Stimulated activated CD4-positive, alpha-beta T cell treated with anti-CD3 and anti-CD28 coated beads, Interleukin-4, amount 100 ng/mL, for 48 hours (primary cell): ENCODE results near the gene UGT1A1.
"Not testable (repeated sequence)": the region's sequence is repeated elsewhere in the genome, so short reads cannot be mapped to it uniquely, and the experiment has no call there.

Source experiments
- DNase-seq, 2 donors: peaks; one replicate each; pipeline ENCODE4 v3.0.0-alpha.2; 2020; ENCODE audit warnings: low read depth in 2 of 2

Gene UGT1A1

DNA sequence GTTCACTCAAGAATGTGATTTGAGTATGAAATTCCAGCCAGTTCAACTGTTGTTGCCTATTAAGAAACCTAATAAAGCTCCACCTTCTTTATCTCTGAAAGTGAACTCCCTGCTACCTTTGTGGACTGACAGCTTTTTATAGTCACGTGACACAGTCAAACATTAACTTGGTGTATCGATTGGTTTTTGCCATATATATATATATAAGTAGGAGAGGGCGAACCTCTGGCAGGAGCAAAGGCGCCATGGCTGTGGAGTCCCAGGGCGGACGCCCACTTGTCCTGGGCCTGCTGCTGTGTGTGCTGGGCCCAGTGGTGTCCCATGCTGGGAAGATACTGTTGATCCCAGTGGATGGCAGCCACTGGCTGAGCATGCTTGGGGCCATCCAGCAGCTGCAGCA is at the start of gene UGT1A1:
UGT1A1 (plus strand) TSS at position 228 of the 400 bp plus-strand sequence; CDS start at position 246, 18 bp downstream.
- DNase-seq: no peak

DNA sequence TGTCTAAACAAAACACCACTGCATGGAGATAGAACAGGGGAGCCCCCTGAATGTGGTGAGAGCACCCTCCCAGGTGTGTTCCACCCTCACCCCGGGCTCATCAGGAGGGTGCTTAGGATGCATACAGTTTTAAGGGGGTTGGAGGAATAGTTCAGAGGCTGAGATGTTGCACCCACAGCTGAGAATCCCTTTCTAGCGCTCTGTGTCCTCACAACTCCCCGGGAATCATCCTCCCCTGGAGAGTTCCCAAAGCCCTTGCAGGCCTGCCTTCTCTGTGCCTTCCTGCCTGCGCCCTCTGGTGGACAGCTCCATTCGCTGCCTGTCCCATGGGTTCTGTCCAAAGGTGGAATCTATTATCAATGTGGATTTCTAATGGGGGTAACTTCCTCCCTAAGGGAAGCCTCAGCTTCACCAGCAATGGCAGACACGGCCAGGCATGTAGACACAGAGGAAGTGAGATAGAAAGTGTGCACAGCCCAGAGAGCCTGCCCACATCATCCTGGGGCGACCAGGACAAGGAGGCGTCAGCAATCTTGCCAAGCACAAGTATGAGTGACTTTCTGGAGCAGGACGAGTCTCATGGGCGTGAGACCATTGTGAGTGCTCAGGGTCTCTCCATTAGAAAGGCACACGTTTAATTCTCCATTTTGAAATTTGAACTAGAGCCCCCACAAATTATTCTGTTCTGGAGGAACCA is 48.6 kb upstream of the UGT1A1 start:
- peak; percentile 55 to 70 for DNase-seq

DNA sequence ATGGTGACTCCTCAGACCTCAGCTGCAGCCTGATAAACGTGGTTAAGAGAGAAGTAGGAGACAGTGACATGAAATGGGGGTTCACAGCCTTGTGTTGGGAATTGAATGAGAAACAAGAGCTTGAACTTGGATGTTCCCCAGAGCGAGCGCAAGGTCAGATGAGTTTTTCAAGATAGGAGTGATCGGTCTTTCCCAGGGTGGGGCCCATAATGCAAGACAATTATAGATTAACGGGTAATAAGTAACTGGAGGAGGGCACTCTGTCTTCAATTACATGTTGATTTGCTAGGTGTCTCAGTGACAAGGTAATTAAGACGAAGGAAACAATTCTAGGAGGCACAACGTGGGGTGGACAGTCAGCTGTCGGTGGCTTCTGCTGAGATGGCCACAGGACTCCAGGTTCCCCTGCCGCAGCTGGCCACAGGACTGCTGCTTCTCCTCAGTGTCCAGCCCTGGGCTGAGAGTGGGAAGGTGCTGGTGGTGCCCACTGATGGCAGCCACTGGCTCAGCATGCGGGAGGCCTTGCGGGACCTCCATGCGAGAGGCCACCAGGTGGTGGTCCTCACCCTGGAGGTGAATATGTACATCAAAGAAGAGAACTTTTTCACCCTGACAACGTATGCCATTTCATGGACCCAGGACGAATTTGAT is 47.3 kb upstream of the UGT1A1 start, which contains the start of gene UGT1A5:
UGT1A5 (plus strand) TSS at position 297 of the 651 bp plus-strand sequence; CDS start at position 382, 85 bp downstream.
- no peak for DNase-seq

DNA sequence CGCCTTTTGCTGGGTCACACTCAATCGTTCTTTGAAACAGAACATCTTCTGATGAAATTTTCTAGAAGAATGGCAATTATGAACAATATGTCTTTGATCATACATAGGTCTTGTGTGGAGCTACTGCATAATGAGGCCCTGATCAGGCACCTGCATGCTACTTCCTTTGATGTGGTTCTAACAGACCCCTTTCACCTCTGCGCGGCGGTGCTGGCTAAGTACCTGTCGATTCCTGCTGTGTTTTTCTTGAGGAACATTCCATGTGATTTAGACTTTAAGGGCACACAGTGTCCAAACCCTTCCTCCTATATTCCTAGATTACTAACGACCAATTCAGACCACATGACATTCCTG is 46.8 kb upstream of the UGT1A1 start:
- DNase-seq: no peak

DNA sequence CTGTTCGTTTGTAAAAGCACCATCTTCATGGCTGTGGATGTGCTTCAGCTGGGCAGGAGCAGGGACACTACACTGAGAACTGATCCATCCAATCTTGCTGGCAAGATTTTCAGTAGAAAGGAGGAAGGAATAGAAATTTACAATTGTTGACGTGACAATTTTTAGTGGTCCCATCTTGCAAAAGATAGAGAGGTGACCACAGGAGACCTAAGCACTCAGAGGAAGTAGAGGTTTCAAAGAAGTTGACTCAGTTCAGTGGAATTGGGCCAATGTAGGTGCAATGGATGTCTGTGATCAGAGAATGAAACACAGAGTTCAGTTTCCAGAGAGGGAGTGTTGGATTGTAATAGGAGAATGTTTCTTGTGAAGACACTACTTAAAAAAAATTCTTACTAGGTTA is 45.9 kb upstream of the UGT1A1 start:
- no peak for DNase-seq

DNA sequence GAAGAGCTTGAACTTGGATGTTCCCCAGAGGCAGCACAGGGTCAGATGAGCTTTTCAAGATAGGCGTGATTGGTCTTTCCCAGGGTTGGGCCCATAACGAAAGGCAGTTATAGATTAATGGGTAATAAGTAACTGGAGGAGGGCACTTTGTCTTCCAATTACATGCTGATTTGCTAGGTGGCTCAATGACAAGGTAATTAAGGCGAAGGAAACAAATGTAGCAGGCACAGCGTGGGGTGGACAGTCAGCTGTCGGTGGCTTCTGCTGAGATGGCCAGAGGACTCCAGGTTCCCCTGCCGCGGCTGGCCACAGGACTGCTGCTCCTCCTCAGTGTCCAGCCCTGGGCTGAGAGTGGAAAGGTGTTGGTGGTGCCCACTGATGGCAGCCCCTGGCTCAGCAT is 41.5 kb upstream of the UGT1A1 start, which contains the start of gene UGT1A4:
UGT1A4 (plus strand) TSS at position 185 of the 400 bp plus-strand sequence; CDS start at position 270, 85 bp downstream.
- DNase-seq: no peak

DNA sequence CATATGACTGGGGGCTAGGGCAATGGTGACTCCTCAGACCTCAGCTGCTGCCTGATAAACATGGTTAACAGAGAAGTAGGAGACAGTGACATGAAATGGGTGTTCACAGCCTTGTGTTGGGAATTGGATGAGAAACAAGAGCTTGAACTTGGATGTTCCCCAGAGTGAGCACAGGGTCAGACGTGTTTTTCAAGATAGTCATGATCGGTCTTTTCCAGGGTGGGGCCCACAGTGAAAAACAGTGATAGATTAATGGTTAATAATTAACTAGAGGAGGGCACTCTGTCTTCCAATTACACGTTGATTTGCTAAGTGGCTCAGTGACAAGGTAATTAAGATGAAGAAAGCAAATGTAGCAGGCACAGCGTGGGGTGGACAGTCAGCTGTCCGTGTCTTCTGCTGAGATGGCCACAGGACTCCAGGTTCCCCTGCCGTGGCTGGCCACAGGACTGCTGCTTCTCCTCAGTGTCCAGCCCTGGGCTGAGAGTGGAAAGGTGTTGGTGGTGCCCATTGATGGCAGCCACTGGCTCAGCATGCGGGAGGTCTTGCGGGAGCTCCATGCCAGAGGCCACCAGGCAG is 31.3 kb upstream of the UGT1A1 start, which contains the start of gene UGT1A3:
UGT1A3 (plus strand) TSS at position 320 of the 579 bp plus-strand sequence; CDS start at position 405, 85 bp downstream.
- DNase-seq: no peak

DNA sequence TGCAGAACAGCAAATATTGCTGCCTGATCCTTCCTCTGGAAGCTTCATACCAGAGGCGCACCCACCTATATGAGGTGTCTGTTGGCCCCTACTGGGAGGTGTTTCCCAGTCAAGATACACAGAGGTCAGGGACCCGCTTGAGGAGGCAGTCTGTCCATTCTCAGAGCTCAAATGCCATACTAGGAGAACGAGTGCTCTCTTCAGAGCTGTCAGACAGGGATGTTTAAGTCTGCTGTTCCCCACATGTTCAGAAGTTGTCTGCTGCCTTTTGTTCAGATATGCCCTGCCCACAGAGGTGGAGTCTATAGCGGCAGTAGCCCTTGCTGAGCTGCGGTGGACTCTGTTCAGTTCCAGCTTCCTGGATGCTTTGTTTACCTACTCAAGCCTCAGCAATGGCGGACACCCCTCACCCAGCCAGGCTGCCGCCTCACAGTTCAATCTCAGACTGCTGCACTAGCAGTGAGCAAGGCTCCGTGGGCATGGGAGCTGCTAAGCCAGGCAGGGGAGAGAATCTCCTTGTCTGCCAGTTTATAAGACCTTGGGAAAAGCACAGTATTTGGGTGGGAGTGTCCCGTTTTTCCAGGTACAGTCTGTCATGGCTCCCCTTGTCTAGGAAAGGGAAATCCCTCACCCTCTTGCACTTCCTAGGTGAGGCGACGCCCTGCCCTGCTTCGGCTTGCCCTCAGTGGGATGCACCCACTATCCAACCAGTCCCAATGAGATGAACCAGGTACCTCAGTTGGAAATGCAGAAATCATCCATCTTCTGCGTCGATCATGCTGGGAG is 23.0 kb upstream of the UGT1A1 start:
- DNase-seq: not testable (repeated sequence)

DNA sequence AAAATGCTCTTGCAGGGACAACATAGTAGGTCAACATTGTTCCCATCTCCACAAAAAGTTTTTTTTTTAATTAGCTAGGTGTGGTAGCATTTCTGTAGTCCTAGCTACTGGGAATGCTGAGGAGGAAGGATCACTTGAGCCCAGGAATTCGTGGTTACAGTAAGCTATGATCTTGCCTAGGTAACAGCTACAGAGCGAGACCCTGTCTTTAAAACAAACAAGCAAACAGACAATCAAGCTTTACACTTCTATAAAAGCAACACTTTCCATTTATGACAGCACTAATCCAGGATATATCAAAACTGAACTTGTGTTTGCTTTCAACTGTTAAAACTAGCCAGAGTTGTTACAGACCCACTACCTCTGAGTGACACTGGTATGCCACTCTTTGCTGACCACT is 19.2 kb upstream of the UGT1A1 start:
- no peak for DNase-seq

DNA sequence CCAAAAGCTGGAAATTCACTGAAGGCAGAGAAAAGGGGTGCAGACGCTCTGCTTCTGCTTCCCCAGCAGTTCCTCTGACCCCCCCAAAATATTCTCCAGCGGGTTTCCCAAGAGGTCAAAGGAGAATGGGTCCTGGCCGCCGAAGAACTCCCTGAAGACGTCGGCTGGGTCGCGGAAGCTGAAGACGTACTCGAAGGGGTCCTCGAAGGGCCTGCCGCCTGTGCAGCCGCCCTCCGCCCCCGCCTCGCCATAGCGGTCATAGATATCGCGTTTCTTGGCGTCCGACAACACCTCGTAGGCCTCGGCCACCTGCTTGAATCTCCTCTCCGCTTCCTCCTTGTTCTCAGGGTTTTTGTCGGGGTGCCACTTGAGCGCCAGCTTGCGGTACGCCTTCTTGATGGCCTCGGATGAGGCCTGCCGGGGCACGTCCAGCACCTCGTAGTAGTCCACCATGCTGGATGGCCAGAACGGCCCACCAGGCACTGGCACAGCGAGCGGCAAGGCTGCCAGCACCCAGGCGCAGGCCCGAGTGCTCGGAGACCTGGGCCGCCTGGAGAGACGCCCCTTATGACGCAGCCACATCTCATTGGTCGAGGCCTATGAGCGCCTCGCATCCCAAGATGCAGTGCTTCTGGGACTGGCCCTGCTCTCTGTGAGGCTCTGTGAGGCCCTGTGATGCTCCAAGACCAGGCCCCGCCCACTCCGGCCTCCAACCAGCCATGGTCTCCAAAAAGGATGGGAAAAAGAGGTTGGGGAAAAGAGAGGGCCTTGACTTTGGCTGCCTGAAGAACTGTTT is 16.4 kb upstream of the UGT1A1 start:
- DNase-seq: no peak

DNA sequence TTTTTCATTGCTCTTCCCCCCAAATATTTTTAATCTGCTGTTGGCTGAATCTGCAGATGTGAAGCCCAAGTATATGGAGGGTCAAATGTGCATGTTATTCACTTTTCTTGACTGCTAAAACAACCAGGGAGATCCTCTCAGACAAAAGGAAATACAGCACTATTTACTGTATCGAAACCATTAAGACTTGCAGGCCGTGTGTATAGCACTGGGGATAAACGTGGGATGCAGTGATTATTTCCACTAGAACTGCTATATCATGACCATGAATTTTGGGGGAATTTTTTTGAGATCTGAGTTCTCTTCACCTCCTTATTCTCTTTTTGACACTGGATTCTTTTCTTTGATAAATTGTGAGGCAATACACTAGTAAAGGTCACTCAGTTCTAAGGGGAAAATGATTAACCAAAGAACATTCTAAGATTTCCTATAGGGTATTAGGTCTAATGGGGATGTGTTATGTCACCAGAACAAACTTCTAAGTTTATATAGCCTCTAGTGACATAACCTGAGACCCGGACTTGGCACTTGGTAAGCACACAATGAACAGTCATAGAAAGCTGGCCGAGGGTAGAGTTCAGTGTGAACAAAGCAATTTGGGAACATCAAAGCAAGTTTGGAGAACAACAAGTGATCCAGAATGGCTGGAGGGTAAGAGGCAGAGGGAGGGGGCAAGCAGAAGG is 14.9 kb upstream of the UGT1A1 start:
- no peak for DNase-seq

DNA sequence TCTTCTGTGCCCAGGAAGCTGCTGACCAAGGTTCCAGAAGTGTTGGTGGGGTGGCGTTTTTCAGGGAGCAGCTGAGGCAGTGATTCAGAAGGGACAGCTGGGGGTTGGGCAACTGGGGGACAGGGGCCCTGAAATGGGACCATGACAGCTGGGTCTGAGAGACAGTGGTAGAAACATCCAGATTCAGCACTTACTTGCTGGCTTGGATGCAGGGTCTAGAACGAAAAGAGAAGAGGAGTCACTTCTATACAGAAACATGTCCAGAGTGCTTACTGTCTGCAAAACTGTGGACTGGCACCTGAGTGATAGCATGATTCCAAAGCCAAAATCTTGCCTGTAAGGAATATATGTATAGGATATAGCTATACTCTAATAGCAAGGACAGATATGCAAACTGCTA is 14.2 kb upstream of the UGT1A1 start:
- DNase-seq: not testable (repeated sequence)

DNA sequence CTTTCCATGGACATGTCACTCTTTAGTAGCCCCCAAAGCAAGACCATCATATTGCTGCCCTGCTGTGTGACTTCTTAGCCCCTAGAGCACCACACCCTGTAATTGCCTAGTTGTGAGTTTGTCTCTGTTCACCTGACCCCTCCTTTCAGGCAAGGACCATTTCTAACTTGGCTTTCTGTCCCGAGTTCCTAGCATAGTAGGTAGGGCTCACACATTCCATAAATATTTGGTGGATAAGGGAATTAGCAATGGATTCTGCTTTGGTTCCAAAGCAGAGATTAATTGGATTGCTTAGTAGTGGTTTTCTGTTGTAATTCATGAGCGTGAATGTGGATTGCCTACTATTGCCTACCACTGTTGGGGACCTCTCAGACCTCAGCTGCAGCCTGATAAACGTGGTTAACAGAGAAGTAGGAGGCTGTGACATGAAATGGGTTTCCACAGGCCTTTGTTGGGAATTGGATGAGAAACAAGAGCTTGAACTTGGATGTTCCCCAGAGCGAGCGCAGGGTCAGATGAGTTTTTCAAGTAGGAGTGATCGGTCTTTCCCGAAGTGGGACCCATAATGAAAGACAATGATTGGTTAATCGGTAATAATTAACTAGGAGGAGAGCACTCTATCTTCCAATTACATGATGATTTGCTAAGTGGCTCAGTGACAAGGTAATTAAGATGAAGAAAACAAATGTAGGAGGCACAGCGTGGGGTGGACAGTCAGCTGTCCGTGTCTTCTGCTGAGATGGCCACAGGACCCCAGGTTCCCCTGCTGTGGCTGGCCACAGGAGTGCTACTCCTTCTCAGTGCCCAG is 13.4 kb upstream of the UGT1A1 start:
- no peak for DNase-seq

DNA sequence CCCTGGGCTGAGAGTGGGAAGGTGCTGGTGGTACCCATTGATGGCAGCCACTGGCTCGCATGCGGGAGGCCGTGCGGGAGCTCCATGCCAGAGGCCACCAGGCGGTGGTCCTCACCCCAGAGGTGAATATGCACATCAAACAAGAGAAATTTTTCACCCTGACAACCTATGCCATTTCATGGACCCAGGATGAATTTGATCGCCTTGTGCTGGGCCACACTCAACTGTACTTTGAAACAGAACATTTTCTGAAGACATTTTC is 12.9 kb upstream of the UGT1A1 start:
- DNase-seq: no peak

DNA sequence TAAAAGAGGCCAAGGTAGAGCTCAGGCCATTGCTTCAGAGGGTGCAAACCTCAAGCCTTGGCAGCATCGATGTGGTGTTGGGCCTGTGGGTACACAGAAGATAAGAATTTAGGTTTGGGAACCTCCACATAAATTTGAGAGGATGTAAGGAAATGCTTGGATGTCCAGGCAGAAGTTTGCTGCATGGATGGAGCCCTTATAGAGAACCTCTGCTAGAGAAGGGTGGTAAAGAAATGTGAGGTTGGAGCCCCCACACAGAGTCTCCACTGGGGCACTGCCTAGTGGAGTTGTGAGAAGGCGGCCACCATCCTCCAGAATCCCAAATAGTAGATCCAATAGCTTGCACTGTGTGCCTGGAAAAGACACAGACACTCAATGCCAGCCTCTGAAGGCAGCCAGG is 9.4 kb upstream of the UGT1A1 start:
- DNase-seq: not testable (repeated sequence)

DNA sequence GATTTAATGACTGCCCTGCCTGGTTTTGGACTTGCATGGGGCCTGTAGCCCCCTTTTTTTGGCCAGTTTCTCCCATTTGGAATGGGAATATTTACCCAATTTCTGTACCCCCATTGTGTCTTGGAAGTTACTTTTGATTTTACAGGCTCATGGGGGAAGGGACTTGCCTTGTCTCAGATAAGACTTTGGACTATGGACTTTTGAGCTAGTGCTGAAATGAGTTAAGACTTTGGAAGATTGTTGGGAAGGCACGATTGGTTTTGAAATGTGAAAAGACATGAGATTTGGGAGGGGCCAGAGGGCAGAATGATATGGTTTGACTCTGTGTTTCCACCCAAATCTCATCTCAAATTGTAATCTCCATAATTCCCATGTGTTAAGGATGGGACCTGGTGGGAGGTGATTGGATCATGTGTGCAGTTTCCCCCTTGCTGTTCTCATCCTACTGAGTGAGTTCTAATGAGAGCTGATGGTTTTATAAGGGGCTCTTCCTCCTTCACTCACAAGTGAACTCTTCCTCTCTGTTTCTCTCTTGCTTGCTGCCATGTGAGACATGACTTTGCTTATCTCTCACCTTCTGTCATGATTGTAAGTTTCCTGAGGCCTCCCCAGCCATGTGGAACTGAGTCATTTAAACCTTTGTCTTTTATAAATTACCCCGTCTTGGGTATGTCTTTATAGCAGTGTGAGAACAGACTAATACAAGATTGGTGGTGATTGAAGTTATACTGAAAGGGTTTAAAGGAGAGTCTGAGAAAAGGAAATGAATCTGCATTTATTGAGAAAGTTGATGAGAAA is 8.7 kb upstream of the UGT1A1 start:
- DNase-seq: not testable (repeated sequence)

DNA sequence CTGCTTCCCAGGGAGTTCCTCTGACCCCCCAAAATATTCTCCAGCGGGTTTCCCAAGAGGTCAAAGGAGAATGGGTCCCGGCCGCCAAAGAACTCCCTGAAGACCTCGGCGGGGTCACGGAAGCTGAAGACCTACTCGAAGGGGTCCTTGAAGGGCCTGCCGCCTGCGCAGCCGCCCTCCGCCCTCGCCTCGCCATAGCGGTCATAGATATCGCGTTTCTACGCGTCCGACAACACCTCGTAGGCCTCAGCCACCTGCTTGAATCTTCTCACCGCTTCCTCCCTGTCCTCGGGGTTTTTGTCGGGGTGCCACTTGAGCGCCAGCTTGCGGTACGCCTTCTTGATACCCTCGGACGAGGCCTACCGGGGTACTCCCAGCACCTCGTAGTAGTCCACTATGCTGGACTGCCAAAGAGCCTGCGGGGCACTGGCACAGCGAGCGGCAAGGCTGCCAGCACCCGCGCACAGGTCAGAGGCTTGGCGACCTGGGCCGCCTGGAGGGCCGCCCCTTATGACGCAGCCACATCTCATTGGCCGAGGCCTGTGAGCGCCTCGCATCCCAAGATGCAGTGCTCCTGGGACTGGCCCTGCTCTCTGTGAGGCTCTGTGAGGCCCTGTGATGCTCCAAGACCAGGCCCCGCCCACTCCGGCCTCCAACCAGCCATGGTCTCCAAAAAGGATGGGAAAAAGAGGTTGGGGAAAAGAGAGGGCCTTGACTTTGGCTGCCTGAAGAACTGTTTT is 5.0 kb upstream of the UGT1A1 start:
- DNase-seq: no peak

DNA sequence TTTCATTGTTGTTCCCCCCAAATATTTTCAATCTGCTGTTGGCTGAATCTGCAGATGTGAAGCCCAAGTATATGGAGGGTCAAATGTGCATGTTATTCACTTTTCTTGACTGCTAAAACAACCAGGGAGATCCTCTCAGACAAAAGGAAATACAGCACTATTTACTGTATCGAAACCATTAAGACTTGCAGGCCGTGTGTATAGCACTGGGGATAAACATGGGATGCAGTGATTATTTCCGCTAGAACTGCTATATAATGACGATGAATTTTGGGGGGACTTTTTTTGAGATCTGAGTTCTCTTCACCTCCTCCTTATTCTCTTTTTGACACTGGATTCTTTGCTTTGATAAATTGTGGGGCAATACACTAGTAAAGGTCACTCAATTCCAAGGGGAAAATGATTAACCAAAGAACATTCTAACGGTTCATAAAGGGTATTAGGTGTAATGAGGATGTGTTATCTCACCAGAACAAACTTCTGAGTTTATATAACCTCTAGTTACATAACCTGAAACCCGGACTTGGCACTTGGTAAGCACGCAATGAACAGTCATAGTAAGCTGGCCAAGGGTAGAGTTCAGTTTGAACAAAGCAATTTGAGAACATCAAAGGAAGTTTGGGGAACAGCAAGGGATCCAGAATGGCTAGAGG is 3.5 kb upstream of the UGT1A1 start:
- DNase-seq: no peak
